Stomach (tissue), 9 donors: Measurements from ENCODE around the gene ARRDC5. TPM values are rescaled to one million over a fixed set of nuclear protein-coding genes. Genes with fewer than 3 reads are reported as not detected.
"Not testable (repeated sequence)": the region's sequence is repeated elsewhere in the genome, so short reads cannot be mapped to it uniquely, and the experiment has no call there.

Experiments used
- DNase-seq, 2 donors: peaks; one replicate each; pipeline versions ENCODE4 v3.0.0 to v3.0.0-alpha.2; 2013 to 2019
- H3K27ac ChIP-seq, 5 donors: fragments of 200-600 bp in 4 of 5; sonication (generic) in 4 of 5; one replicate each; pipeline ENCODE4 v1.5.1; 2013 to 2019; ENCODE audit warnings: mild to moderate bottlenecking in 1 of 5, moderate library complexity in 1 of 5
- H3K27me3 ChIP-seq, 3 donors: fragments of 200-600 bp; sonication (generic); one replicate each; pipeline ENCODE4 v1.5.1; 2017 to 2019; ENCODE audit warnings: mixed run types in 1 of 3
- H3K36me3 ChIP-seq, 4 donors: fragments of 200-600 bp; sonication (generic); 1 replicate in 3 of 4; 2 replicates in 1 of 4; pipeline ENCODE4 v1.5.1; 2016 to 2019
- H3K4me1 ChIP-seq, 4 donors: fragments of 200-600 bp; sonication (generic); one replicate each; pipeline ENCODE4 v1.5.1; 2016 to 2019
- H3K4me3 ChIP-seq, 4 donors: fragments of 200-600 bp; sonication (generic) in 3 of 4; one replicate each; pipeline ENCODE4 v1.5.1; 2016 to 2019; ENCODE audit warnings: mild to moderate bottlenecking in 1 of 4
- H3K9me3 ChIP-seq, 4 donors: fragments of 200-600 bp; sonication (generic); one replicate each; pipeline ENCODE4 v1.5.1; 2016 to 2019
- EP300 ChIP-seq: sonication (generic); formaldehyde crosslinking; IDR thresholded peaks from one replicate; pipeline ENCODE4 v1.6.1; 2017; ENCODE audit warnings: antibody characterized with exemption
- POLR2A ChIP-seq, 4 donors: fragments of 450-650 bp; IDR thresholded peaks; one replicate each; pipeline ENCODE4 v1.6.1; 2016; ENCODE audit warnings: antibody characterized with exemption in 4 of 4, control low read depth in 2 of 4, mild to moderate bottlenecking in 1 of 4, moderate library complexity in 1 of 4
- POLR2AphosphoS5 ChIP-seq, 3 donors: sonication (generic); formaldehyde crosslinking; IDR thresholded peaks; one replicate each; pipeline ENCODE4 v1.6.1; 2016; ENCODE audit warnings: antibody characterized with exemption in 3 of 3
- WGBS, 5 donors: extraction: QIAGEN DNeasy Blood & Tissue Kit in 3 of 5; methylation state at CpG; one replicate each; pipeline versions ENCODE4 v1.1.5 to v1.1.7; 2013 to 2018; 5-methylcytosine and 5-hydroxymethylcytosine counted together
- intact Hi-C: fragments of 100-400 bp; cut with DNase I; formaldehyde crosslinking; loops from one replicate; pipeline ENCODE4 v1.15.1; 2023; ENCODE audit warnings: low total_unique reads
- polyA plus RNA-seq, 3 donors: library from polyadenylated mRNA; stranded (reverse); fragments of 200-250 nt; gene quantifications; one replicate each; pipeline ENCODE4 v1.2.3, GENCODE V29; 2013
- total RNA-seq, 5 donors: library from RNA; depleted of rRNA; stranded (reverse); fragments of >200 nt; gene quantifications; one replicate each; pipeline versions ENCODE4 v1.1.0 to v1.2.3, GENCODE V29; 2014 to 2016
- TF ChIP-seq, protein P1 (sequence below), 7 experiments: fragments of 450-650 bp in 4 of 7; fragments of 200-600 bp in 3 of 7; sonication (generic) in 3 of 7; IDR thresholded peaks; one replicate each; pipeline ENCODE4 v1.5.1; 2016 to 2019; ENCODE audit warnings: antibody characterized with exemption in 7 of 7, control low read depth in 2 of 7, mild to moderate bottlenecking in 1 of 7
- donor health status: healthy with polysubstance abuse.
- donor health status: Bipolar disorder and iron deficiency.
- donor health status: healthy.

The ARRDC5 gene
- total and polyA plus RNA-seq, 8 donors: 0.20 to 0.73 TPM; not detected in 6

DNA sequence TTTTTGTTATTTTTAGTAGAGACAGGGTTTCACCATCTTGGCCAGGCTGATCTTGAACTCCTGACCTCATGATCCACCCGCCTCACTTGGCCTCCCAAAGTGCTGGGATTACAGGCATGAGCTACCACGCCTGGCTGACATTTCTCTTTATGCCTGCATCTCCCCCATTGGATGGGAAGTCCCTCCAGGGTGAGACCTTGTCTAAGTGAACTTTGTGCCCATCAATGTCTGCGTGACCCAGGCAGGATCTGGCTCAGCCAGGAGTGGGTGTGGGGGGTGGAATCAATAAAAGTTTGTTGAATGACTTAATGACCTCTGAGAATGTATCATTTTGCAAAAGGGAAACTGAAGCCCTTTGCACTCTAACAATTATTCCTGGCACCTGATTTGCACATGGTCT lies 1.8 kb upstream of the ARRDC5 start:
- 62 to 83% (median 70%) methylated on average over 3 of the region's 3 CpGs for WGBS, 5 donors
- intact Hi-C loops: no loop called here
- peaks cover 7 to 13% (median 10%) of the 10 kb centered on the region in 4 donors for H3K4me1 ChIP-seq

GRCh38 chr19:4900879-4901278 lies 1.8 kb downstream of the ARRDC5 start:
- H3K4me3 ChIP-seq, H3K36me3 ChIP-seq, H3K9me3 ChIP-seq, H3K4me1 ChIP-seq, H3K27me3 ChIP-seq, intact Hi-C loops, DNase-seq, H3K27ac ChIP-seq: not testable (repeated sequence)
- 74 to 88% (median 84%) methylated on average over 13 of the region's 13 CpGs for WGBS, 5 donors

More for the DNA sequence above, 1.8 kb upstream of the ARRDC5 start:
- Histone ChIP-seq H3K36me3 (no peaks in the 10 kb centered on the region), H3K9me3 (no peaks in the 10 kb centered on the region), H3K27ac (no peak overlapping the region), H3K27me3 (peaks cover 0 to 14% (median 10%) of the 10 kb centered on the region in 3 donors), H3K4me3 (no peak overlapping the region)
- no peak for DNase-seq
- TF ChIP-seq POLR2AphosphoS5 (IDR thresholded peaks at IDR 0.05): no peak
- no peak for TF ChIP-seq POLR2A (IDR thresholded peaks at IDR 0.05)
- TF ChIP-seq, protein P1, sequence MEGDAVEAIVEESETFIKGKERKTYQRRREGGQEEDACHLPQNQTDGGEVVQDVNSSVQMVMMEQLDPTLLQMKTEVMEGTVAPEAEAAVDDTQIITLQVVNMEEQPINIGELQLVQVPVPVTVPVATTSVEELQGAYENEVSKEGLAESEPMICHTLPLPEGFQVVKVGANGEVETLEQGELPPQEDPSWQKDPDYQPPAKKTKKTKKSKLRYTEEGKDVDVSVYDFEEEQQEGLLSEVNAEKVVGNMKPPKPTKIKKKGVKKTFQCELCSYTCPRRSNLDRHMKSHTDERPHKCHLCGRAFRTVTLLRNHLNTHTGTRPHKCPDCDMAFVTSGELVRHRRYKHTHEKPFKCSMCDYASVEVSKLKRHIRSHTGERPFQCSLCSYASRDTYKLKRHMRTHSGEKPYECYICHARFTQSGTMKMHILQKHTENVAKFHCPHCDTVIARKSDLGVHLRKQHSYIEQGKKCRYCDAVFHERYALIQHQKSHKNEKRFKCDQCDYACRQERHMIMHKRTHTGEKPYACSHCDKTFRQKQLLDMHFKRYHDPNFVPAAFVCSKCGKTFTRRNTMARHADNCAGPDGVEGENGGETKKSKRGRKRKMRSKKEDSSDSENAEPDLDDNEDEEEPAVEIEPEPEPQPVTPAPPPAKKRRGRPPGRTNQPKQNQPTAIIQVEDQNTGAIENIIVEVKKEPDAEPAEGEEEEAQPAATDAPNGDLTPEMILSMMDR (IDR thresholded peaks at IDR 0.05): no peak
- no peak for TF ChIP-seq EP300

DNA sequence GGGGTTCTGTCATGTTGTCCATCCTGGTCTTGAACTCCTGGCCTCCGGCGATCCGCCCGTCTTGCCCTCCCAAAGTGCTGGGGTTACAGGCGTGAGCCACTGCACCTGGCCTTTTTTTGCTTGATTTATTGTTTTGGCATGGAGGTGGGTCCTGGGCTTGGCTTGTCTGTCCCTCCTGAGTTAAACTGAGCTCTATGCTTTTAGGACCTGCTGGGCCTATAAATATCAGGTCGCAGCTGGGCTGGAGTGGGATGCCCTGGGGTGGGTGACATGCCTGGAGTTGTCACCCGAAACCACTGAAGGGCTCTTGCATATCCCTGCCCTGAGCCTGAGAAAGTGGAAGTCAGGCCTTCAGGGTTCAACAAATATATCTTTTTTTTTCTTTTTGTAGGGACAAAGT lies 5.5 kb downstream of the ARRDC5 start:
- no peak for DNase-seq
- 84 to 95% (median 95%) methylated on average over 7 of the region's 7 CpGs for WGBS, 5 donors
- Histone ChIP-seq H3K27ac (no peak overlapping the region), H3K9me3 (no peaks in the 10 kb centered on the region), H3K27me3 (peaks cover 0 to 2% (median 0%) of the 10 kb centered on the region in 3 donors), H3K4me1 (peaks cover 0 to 11% (median 0%) of the 10 kb centered on the region in 4 donors), H3K36me3 (no peaks in the 10 kb centered on the region), H3K4me3 (no peak overlapping the region)
- TF ChIP-seq POLR2AphosphoS5 (IDR thresholded peaks at IDR 0.05) (no peak), POLR2A (IDR thresholded peaks at IDR 0.05) (no peak), EP300 (no peak)
- TF ChIP-seq, protein P1 (IDR thresholded peaks at IDR 0.05): no peak
- intact Hi-C loops: no loop called here

GRCh38 chr19:4896372-4896771 lies 6.3 kb downstream of the ARRDC5 start:
- peaks cover 0 to 7% (median 0%) of the 10 kb centered on the region in 3 donors for H3K27me3 ChIP-seq
- H3K4me3 ChIP-seq: no peak overlapping the region
- H3K4me1 ChIP-seq: peaks cover 0 to 11% (median 0%) of the 10 kb centered on the region in 4 donors
- no peaks in the 10 kb centered on the region for H3K36me3 ChIP-seq
- H3K9me3 ChIP-seq: no peaks in the 10 kb centered on the region
- TF ChIP-seq POLR2AphosphoS5 (IDR thresholded peaks at IDR 0.05) (no peak), EP300 (no peak), POLR2A (IDR thresholded peaks at IDR 0.05) (no peak)
- TF ChIP-seq, protein P1 (IDR thresholded peaks at IDR 0.05): no peak
- 52 to 63% (median 56%) methylated on average over 3 of the region's 3 CpGs for WGBS, 5 donors
- peak; percentile 26 to 46 for DNase-seq
- no peak overlapping the region for H3K27ac ChIP-seq
- intact Hi-C loops: no loop called here

DNA sequence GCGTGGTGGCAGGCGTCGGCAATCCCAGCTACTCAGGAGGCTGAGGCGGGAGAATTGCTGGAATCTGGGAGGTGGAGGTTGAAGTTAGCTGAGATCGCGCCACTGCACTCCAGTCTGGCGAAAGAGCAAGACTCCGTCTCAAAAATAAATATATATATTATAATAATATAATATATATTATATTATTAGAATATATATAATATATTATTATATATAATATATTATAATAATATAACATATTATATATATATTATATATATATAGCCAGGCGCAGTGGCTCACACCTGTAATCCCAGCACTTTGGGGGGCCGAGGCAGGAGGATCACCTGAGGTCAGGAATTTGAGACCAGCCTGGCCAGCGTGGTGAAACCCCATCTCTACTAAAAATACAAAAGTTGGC lies 9.7 kb downstream of the ARRDC5 start:
- peaks cover 0 to 11% (median 0%) of the 10 kb centered on the region in 4 donors for H3K4me1 ChIP-seq
- WGBS, 5 donors: 87 to 93% (median 93%) methylated on average over 11 of the region's 11 CpGs
- intact Hi-C loops: not testable (repeated sequence)

More for the DNA sequence above, 9.7 kb downstream of the ARRDC5 start:
- H3K9me3 ChIP-seq, DNase-seq, H3K36me3 ChIP-seq, H3K4me3 ChIP-seq, H3K27ac ChIP-seq: not testable (repeated sequence)
- H3K27me3 ChIP-seq: peaks cover 0 to 19% (median 0%) of the 10 kb centered on the region in 3 donors
